BJ (cell line): Measurements from ENCODE around the gene SDHAF1. TPM values are rescaled to one million over a fixed set of nuclear protein-coding genes. Genes with fewer than 3 reads are reported as not detected.
"Not testable (repeated sequence)": the region's sequence is repeated elsewhere in the genome, so short reads cannot be mapped to it uniquely, and the experiment has no call there.

ENCODE experiments used
- CTCF ChIA-PET: fragments of 350-600 bp; formaldehyde crosslinking; extraction: SDS; loops from one replicate; lab custom pipeline; 2021; ENCODE audit warnings: antibody characterized with exemption, inconsistent platforms; lab: Yijun Ruan, JAX
- POLR2A ChIA-PET: fragments of 300-600 bp; sonication (Branson Sonifier 250); formaldehyde crosslinking; extraction: SDS; loops from one replicate; lab custom pipeline; 2021; ENCODE audit warnings: antibody characterized with exemption; lab: Charles Lee
- DNase-seq: peaks from one replicate; pipeline ENCODE4 v3.0.0-alpha.2; 2011; ENCODE audit warnings: low read depth
- H3K27me3 ChIP-seq: 2 replicates; pipeline ENCODE4 v1.6.0; 2011; ENCODE audit warnings: low read length; ENCODE audit not compliant: control insufficient read depth, insufficient read depth
- H3K36me3 ChIP-seq: 2 replicates; pipeline ENCODE4 v1.5.1; 2011; ENCODE audit warnings: low read length; ENCODE audit not compliant: control insufficient read depth, insufficient read depth
- H3K4me3 ChIP-seq: 2 replicates; pipeline ENCODE4 v1.5.1; 2011; ENCODE audit warnings: low read depth, mild to moderate bottlenecking, control low read depth, low read length
- polyA plus RNA-seq: library from polyadenylated mRNA; depleted of rRNA; stranded (reverse); fragments of >200 nt; gene quantifications from 2 replicates; pipeline ENCODE4 v1.2.3, GENCODE V29; 2011
- TF ChIP-seq, protein P1 (sequence below): IDR thresholded peaks from 2 replicates; pipeline ENCODE4 v1.5.1; 2011; ENCODE audit warnings: low read depth, mild to moderate bottlenecking, control low read depth, inconsistent platforms, low read length, moderate library complexity; ENCODE audit not compliant: insufficient read depth

SDHAF1 gene
- polyA plus RNA-seq, 1 experiment, result 14.5 TPM

DNA sequence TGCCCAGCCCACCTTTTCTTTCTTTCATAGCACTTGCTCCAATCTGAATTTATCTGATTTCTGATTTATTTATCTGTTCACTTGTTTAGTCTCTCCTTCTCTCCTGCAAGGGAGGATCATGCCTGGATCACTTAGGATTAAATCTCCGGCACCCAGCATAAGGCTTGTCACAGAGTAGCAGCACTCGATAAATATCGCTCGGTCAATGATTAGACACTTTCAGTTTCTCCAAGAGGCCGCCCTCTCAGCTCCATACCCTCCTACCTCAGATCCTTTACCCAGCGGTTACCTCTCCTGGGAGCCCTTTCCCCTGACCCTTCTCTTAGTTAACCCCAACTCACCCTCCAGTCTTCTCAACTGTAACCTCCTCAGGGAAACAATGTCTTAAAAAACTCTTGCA lies 36.3 kb downstream of the SDHAF1 start:
- CTCF ChIA-PET, result interaction anchor here (2.2 kb wide), 1 partner anchor 11 kb away, joined by 7 read pairs; no protein-coding TSS in a partner anchor

DNA sequence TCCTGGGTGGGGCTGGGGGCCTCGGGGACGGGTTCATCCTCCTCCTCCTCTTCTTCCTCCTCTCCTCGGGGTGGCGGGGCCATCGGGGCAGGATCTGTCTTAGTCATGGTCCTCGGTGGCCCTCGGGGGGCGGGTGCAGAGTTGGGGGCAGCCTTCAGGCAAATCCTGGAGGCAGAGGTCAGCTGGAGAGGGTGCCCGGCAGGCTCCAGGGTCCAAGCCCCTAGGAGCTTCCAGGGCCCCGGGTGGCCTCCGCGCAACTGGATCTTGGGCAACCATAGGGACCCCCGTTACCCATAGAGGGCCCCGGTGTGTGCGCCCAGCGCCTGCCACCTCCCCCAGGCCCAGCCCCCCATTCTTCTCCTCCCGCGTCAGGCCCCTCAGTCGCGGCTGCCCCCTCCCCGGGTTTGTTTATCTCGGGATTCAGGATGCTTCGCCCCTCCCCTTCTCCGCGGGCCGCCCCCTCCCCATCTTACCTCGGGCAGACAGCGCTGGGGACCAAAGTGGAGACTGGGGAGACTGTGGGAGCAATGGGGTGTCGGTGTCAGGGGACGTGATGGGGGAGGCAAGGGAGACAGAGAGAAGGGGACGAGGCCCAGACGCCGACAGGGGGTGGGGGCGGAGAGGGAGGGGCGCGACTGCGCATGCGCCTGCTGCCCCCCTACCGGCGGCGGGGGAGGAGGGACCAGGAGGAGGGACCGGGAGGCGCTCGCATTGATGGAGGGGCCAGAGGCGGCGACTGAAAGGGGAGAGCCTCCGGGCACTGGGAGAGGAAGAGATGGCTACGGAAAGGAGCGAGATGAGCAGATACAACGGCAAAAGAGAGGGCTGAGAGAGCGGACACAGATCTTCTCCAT lies 37.5 kb downstream of the SDHAF1 start, which contains the start of gene CLIP3:
TSS of gene CLIP3 (minus strand) at position 623 of the 854 bp plus-strand sequence. CDS start at position 107, 516 bp downstream.
- peaks cover 3% of the 10 kb centered on the region; the same call in 1 of the 2 replicates for H3K36me3 ChIP-seq
- POLR2A ChIA-PET, result no interaction called here
- TF ChIP-seq, protein P1, sequence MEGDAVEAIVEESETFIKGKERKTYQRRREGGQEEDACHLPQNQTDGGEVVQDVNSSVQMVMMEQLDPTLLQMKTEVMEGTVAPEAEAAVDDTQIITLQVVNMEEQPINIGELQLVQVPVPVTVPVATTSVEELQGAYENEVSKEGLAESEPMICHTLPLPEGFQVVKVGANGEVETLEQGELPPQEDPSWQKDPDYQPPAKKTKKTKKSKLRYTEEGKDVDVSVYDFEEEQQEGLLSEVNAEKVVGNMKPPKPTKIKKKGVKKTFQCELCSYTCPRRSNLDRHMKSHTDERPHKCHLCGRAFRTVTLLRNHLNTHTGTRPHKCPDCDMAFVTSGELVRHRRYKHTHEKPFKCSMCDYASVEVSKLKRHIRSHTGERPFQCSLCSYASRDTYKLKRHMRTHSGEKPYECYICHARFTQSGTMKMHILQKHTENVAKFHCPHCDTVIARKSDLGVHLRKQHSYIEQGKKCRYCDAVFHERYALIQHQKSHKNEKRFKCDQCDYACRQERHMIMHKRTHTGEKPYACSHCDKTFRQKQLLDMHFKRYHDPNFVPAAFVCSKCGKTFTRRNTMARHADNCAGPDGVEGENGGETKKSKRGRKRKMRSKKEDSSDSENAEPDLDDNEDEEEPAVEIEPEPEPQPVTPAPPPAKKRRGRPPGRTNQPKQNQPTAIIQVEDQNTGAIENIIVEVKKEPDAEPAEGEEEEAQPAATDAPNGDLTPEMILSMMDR, result 0 out of 2 replicates have a peak, but pooled peaks have one; percentile 10
- no peaks in the 10 kb centered on the region for H3K27me3 ChIP-seq
- CTCF ChIA-PET, result interaction anchor here (2.2 kb wide), 1 partner anchor 10 kb away, joined by 7 read pairs; no protein-coding TSS in a partner anchor
- peak within 1 kb of the TSS; percentile 99 for H3K4me3 ChIP-seq
- no peak for DNase-seq

More for the DNA sequence above, 36.3 kb downstream of the SDHAF1 start:
- Histone ChIP-seq H3K4me3 (no peak overlapping the region), H3K27me3 (no peaks in the 10 kb centered on the region), H3K36me3 (peaks cover 13% of the 10 kb centered on the region)
- DNase-seq, result no peak
- TF ChIP-seq, protein P1, result no peak
- POLR2A ChIA-PET, result no interaction called here

DNA sequence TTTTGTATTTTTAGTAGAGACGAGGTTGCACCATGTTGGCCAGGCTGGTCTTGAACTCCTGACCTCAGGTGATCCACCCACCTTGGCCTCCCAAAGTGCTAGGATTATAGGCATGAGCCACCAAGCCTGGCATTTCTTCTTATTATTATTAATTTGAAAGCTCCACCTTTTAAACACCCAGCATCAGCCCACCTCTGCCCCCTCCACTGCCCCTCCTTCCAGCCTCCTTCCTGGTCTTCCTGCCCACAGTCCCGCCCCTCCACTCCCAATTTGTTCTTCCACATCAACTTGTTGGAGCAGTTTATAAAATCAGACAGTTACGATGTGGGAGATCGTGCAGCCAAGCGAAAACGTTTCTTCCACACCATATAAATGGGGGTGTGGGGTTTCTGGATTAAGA lies 45.5 kb downstream of the SDHAF1 start:
- POLR2A ChIA-PET, result no interaction called here
- no peak for DNase-seq
- H3K4me3 ChIP-seq, result no peak overlapping the region
- peaks cover 1% of the 10 kb centered on the region for H3K36me3 ChIP-seq
- CTCF ChIA-PET, result no interaction called here
- H3K27me3 ChIP-seq, result no peaks in the 10 kb centered on the region
- TF ChIP-seq, protein P1, result no peak

DNA sequence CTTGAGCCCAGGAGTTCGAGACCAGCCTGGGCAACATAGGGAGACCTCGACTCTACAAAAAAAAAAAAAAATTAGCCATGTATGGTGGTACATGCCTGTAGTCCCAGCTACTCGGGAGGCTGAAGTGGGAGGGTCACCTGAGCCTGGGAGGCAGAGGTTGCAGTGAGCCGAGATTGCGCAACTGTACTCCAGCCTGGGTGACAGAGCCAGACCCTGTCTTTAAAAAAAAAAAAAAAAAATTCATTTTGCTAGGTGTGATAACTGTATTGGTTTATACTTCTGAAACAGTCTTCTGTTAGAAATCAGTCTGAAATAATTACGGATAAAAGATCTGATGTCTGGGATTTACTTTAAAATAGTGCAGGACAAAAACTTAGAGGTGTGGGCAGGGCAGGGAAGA lies 46.1 kb downstream of the SDHAF1 start:
- DNase-seq, H3K4me3 ChIP-seq, H3K27me3 ChIP-seq, H3K36me3 ChIP-seq: not testable (repeated sequence)
- ChIA-PET POLR2A (interaction anchor here (1.1 kb wide), 1 partner anchor 27 kb away, joined by 12 read pairs; the partner anchor contains the start of gene ALKBH6), CTCF (interaction anchor here (1.3 kb wide), 1 partner anchor 87 kb away, joined by 4 read pairs; no protein-coding TSS in a partner anchor)

DNA sequence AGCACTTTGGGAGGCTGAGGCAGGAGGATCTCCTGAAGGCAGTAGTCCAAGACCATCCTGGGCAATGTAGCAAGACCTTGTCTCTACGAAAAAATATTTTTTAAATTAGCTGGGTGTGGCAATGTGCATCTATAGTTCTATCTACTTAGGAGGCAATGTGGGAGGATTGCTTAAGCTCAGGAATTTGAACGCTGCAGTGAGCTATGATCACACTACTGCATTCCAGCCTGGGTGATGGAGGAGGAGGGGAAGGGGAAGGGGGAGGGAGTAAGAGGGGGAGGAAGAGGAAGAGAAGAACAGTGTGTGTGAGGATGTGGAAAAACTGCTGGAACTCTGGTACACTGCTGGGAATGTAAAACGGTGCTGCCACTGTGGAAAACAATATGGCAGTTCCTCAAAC lies 46.8 kb downstream of the SDHAF1 start:
- CTCF ChIA-PET, result interaction anchor here (0.7 to 1.3 kb wide), 5 partner anchors 9 to 86 kb away, joined by 3 to 7 read pairs (median 3); partner anchors contain the start of genes CLIP3 and THAP8
- H3K36me3 ChIP-seq, result peaks cover 1% of the 10 kb centered on the region
- peak; percentile 71 for DNase-seq
- no peaks in the 10 kb centered on the region for H3K27me3 ChIP-seq
- POLR2A ChIA-PET, result interaction anchor here (1.1 kb wide), 1 partner anchor 28 kb away, joined by 12 read pairs; the partner anchor contains the start of gene ALKBH6
- no peak overlapping the region for H3K4me3 ChIP-seq
- TF ChIP-seq, protein P1, result no peak
